OCI-LY3 (cell line): ENCODE results near the gene MED13L.

ENCODE experiments used
- H2AFZ ChIP-seq: fragments of 200-600, 300-600 bp; shearing (Covaris generic); 2 replicates; pipeline ENCODE4 v1.6.0; 2014; ENCODE audit warnings: antibody characterized with exemption, low read depth, low read length
- H3K27ac ChIP-seq: fragments of 200-600, 300-600 bp; sonication (generic); 2 replicates; pipeline ENCODE4 v1.5.1; 2014; ENCODE audit warnings: mild to moderate bottlenecking, low read length, moderate library complexity, mixed read lengths
- H3K27me3 ChIP-seq: fragments of 200-600, 300-600 bp; sonication (generic); 2 replicates; pipeline ENCODE4 v1.6.1; 2014; ENCODE audit warnings: low read depth, low read length, mixed read lengths
- H3K36me3 ChIP-seq: fragments of 200-600, 300-600 bp; sonication (generic); replicated peaks from 2 replicates; pipeline ENCODE3; 2014; ENCODE audit warnings: low read depth, low read length, mixed read lengths
- H3K4me1 ChIP-seq: fragments of 300-600, 200-600 bp; sonication (generic); 2 replicates; pipeline ENCODE4 v1.6.1; 2014; ENCODE audit warnings: low read length, mixed read lengths
- H3K4me2 ChIP-seq: fragments of 200-600, 300-600 bp; sonication (generic); 2 replicates; pipeline ENCODE4 v1.6.1; 2014; ENCODE audit warnings: low read length, mixed read lengths
- H3K4me3 ChIP-seq: fragments of 300-600, 200-600 bp; sonication (generic); 2 replicates; pipeline ENCODE4 v1.5.1; 2014; ENCODE audit warnings: antibody characterized with exemption, mild to moderate bottlenecking, low read length, moderate library complexity
- H3K79me2 ChIP-seq: fragments of 300-600, 200-600 bp; shearing (Covaris generic); 2 replicates; pipeline ENCODE4 v1.6.1; 2014; ENCODE audit warnings: mild to moderate bottlenecking, low read length, mixed read lengths
- H3K9ac ChIP-seq: fragments of 300-600, 200-600 bp; shearing (Covaris generic); 2 replicates; pipeline ENCODE4 v1.6.0; 2014; ENCODE audit warnings: mild to moderate bottlenecking, low read length, moderate library complexity
- H3K9me3 ChIP-seq: fragments of 200-600, 300-600 bp; shearing (Covaris generic); 2 replicates; pipeline ENCODE4 v1.6.1; 2014; ENCODE audit warnings: low read length, mixed read lengths; ENCODE audit not compliant: insufficient read depth
- H4K20me1 ChIP-seq: fragments of 200-600, 300-600 bp; sonication (generic); 2 replicates; pipeline ENCODE4 v1.6.1; 2016; ENCODE audit warnings: low read length, mixed read lengths; ENCODE audit not compliant: insufficient read depth
- CTCF ChIP-seq: fragments of 200-600, 300-600 bp; sonication (generic); IDR thresholded peaks from 2 replicates; pipeline ENCODE4 v1.5.1; 2014; ENCODE audit warnings: antibody characterized with exemption, low read length, low read depth
- EZH2phosphoT487 ChIP-seq: fragments of 200-600 bp; shearing (Covaris generic); IDR thresholded peaks from 2 replicates; pipeline ENCODE4 v1.6.1; 2018; ENCODE audit warnings: antibody characterized with exemption, mixed run types, low read depth

Gene MED13L

DNA sequence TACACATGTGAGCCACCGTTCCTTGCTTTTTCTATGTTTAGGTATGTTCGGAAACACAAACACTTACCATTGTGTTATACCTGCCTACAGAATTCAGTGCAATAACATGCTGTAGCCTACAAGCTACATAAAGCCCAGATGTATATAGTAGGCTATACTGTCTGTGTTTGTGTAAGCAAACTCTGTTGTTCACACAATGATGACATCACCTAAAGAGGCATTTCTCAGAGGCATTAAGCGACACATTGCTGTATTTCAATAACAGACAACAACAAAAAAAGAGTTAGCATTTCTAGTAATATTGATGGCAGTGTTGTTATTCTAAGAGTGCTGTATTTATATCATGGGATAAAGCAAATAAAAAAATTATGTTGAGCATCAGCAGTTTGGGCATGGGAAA, 70.2 kb downstream of the MED13L start:
- H3K27ac ChIP-seq: no peak overlapping the region
- H4K20me1 ChIP-seq: peaks cover 17% of the 10 kb centered on the region; the same call in 1 of the 2 replicates
- no peaks in the 10 kb centered on the region for H3K9me3 ChIP-seq
- no peaks in the 10 kb centered on the region for H3K27me3 ChIP-seq
- peaks cover 82% of the 10 kb centered on the region for H3K79me2 ChIP-seq
- no peak overlapping the region for H3K4me2 ChIP-seq
- no peak overlapping the region for H2AFZ ChIP-seq
- no peak overlapping the region for H3K4me3 ChIP-seq
- H3K4me1 ChIP-seq: no peaks in the 10 kb centered on the region
- H3K36me3 ChIP-seq: no peaks in the 10 kb centered on the region
- H3K9ac ChIP-seq: no peak overlapping the region
- TF ChIP-seq EZH2phosphoT487: no peak
- no peak for TF ChIP-seq CTCF

DNA sequence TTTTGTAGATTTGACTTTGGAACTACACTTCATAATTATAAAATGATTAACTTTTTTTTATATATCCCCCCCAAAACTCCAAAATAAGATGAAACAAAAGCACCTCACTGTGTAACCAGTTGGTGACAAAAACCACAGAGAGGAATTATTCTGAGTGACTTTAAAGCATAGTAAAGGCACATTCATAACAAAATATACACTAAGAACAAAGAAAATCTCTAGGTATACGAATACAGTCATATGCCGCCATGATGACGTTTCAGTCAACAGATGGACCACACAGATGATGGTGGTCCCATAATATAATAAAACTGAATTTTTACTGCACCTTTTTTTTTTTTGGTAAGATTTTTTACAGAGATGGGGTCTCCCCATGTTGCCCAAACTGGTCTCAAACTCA, 70.7 kb downstream of the MED13L start:
- Histone ChIP-seq H3K4me1 (no peaks in the 10 kb centered on the region), H3K9me3 (no peaks in the 10 kb centered on the region), H3K79me2 (peaks cover 81% of the 10 kb centered on the region), H3K27ac (no peak overlapping the region), H3K36me3 (no peaks in the 10 kb centered on the region), H3K4me2 (no peak overlapping the region), H2AFZ (no peak overlapping the region), H3K4me3 (no peak overlapping the region), H4K20me1 (peaks cover 17% of the 10 kb centered on the region; the same call in 1 of the 2 replicates), H3K9ac (no peak overlapping the region), H3K27me3 (no peaks in the 10 kb centered on the region)
- TF ChIP-seq EZH2phosphoT487 (no peak), CTCF (no peak)

DNA sequence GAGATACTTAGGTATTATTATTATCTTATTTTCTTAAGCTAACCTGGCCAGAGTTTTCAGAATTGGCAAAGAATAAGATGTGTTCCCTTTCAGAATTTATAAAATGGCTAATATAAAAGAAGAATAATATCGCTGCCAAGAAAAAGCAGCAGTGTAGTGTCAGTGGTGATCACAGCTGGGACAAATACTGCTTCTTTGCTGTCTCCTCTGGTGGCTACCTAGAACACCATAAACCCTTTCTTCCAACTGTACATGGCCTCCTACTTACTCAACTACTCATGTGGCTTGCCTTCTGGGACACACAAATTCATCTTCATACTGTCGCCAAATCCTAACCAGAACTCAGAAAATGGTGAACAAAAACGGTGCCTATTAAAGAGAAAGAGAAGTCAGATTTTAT, 72.7 kb downstream of the MED13L start:
- Histone ChIP-seq H3K9me3 (no peaks in the 10 kb centered on the region), H3K27ac (no peak overlapping the region), H3K27me3 (no peaks in the 10 kb centered on the region), H3K4me2 (no peak overlapping the region), H2AFZ (no peak overlapping the region), H3K4me1 (peaks cover under 1% of the 10 kb centered on the region; the same call in 1 of the 2 replicates), H3K79me2 (peaks cover 82% of the 10 kb centered on the region), H3K9ac (no peak overlapping the region), H3K36me3 (no peaks in the 10 kb centered on the region), H4K20me1 (0 out of 2 replicates have a peak, but pooled peaks cover 9% of the 10 kb centered on the region), H3K4me3 (no peak overlapping the region)
- TF ChIP-seq EZH2phosphoT487: no peak
- no peak for TF ChIP-seq CTCF

DNA sequence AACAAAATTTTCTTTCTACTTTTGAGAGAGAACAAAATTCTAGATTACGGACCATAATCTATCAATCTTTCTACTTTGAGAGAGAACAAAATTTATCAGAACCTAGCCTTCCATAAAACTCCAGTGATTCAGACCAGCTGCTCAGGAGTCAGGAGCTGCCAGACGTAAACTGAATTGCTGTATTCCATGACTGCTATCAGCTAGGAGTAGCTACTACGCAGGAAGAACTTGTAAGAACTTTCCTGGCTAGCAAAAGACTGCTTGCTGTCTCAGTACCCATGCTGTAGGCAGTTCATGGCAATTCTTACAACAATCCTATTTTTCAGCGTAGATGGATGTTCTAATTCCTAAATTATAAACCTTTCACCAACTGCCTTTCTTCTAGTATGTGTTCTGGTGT, 73.3 kb downstream of the MED13L start:
- Histone ChIP-seq H3K9me3 (no peaks in the 10 kb centered on the region), H3K27me3 (no peaks in the 10 kb centered on the region), H3K27ac (no peak overlapping the region), H3K4me2 (no peak overlapping the region), H3K4me3 (no peak overlapping the region), H3K36me3 (no peaks in the 10 kb centered on the region), H3K4me1 (peaks cover 7% of the 10 kb centered on the region), H4K20me1 (0 out of 2 replicates have a peak, but pooled peaks cover 6% of the 10 kb centered on the region), H2AFZ (no peak overlapping the region), H3K9ac (no peak overlapping the region), H3K79me2 (peaks cover 82% of the 10 kb centered on the region)
- TF ChIP-seq CTCF: no peak
